8988T (cell line): ENCODE data around the gene LTBR.

Experiments
- DNase-seq: peaks from one replicate; pipeline ENCODE4 v3.0.0; 2011

Gene LTBR

GRCh38 chr12:6347367-6348338 lies 36.3 kb upstream of the LTBR start:
- no peak for DNase-seq

- no peak for DNase-seq
These were observed 32.3 kb upstream of the LTBR start for GRCh38 chr12:6351622-6352021.

GRCh38 chr12:6352193-6353173 lies 31.5 kb upstream of the LTBR start:
- DNase-seq, result no peak

GRCh38 chr12:6354495-6355393 lies 29.2 kb upstream of the LTBR start:
- no peak for DNase-seq

GRCh38 chr12:6355491-6356373 lies 28.2 kb upstream of the LTBR start:
- no peak for DNase-seq

- DNase-seq, result no peak
These were observed 27.6 kb upstream of the LTBR start for GRCh38 chr12:6356374-6356820.

GRCh38 chr12:6358881-6359280 lies 25.1 kb upstream of the LTBR start:
- no peak for DNase-seq

GRCh38 chr12:6360080-6360571 lies 23.8 kb upstream of the LTBR start:
- DNase-seq, result no peak

- no peak for DNase-seq
These were observed 23.1 kb upstream of the LTBR start for GRCh38 chr12:6360578-6361490.

- peak; percentile 63 for DNase-seq
These were observed 22.1 kb upstream of the LTBR start for GRCh38 chr12:6361834-6362233.

- no peak for DNase-seq
These were observed 21.6 kb upstream of the LTBR start for GRCh38 chr12:6362403-6362802.

- DNase-seq, result no peak
These were observed 21.0 kb upstream of the LTBR start for GRCh38 chr12:6363010-6363329.

- DNase-seq, result peak; percentile 90
These were observed 20.5 kb upstream of the LTBR start for GRCh38 chr12:6363330-6364043.

GRCh38 chr12:6364044-6364374 lies 20.0 kb upstream of the LTBR start:
- DNase-seq, result no peak

- no peak for DNase-seq
These were observed 16.6 kb upstream of the LTBR start for GRCh38 chr12:6367065-6367968.

- DNase-seq, result no peak
These were observed 15.7 kb upstream of the LTBR start for GRCh38 chr12:6367969-6368892.

- DNase-seq, result no peak
These were observed 14.9 kb upstream of the LTBR start for GRCh38 chr12:6368906-6369525.
